ENCODE data around the gene DMD.

Gene DMD

DNA sequence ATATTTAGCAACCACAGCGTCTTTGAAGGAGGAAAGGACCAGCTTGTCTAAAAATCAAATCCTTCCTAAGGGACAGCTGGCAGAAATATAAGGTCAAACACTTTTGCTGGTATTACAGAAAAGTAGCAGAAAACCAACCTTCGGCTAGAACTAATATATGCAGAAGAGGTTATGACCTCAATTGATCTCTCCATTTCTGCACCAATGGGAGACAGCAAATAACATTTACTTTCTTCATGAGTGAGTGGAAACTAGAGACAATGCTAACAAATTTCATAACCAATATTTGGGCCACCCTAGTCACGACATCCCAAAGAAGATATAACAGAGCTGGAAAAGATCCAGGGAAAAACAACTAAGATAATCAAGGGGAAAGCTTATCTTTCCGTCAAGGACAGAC lies 1892.5 kb downstream of the DMD start:
- DNase-seq: no peak

DNA sequence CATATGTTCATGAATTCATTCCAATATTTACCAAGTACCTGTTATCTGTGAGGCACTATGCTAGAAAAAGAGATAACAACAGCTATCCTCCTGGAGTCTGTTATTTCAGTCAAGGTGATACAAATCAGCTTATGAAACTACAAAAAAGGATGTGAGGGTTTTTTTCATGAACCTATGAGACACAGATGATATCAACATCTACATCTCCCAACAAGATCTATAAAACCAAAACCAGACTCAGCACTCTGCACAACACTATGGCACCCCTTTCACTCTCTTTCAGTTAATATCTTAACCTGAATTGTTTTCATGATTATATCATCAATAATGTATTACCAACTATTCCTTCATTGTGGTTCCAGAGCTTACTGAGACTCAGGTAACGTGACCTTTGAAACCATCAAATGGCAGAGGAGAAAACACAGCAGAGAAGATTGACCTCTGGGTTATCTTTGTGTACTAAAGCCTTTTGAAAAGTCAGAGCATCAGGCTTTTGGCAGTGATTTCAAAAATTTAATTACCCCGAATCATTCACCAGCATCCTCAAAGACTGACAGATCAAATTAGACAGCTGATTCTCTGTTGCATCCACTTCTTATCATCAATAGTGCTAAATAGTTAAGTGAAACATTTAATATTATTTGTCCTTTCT lies 1894.9 kb downstream of the DMD start:
- no peak for DNase-seq

DNA sequence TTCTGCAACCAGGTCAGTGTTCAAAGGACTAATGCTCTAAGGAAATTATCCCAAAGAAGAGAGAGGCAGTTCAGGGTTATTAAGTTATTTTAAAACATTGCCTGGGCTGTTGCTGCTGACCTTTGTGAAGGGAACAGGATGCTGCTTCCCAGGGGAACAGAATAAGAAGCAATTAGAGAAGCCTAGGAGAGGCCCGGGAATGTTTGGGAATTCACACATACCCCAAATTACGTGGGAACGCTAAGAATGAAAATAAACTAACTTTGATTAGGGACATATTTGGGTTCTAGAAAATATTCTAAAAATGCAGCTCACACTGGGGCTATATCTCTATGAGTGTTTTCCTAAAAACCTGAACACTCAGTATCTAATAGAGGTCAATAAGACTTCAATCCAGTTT lies 1896.4 kb downstream of the DMD start:
- no peak for DNase-seq

DNA sequence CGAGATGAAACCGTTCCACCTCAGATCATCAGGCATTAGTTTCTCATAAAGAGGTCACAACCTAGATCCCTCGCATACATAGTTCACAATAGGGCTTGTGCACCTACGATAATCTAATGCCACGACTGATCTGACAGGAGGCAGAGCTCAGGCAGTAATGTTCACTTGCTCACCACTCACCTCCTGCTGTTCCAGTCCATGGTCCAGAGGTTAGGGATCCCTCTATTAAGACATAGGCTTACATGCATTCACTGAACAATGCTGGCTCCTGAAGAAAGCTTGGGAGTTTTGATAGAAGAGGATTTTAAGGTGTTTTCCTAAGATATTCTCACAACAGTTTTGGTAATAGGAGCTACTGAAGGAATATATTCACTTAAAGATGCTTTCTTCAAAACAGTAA lies 1903.4 kb downstream of the DMD start:
- DNase-seq: no peak

DNA sequence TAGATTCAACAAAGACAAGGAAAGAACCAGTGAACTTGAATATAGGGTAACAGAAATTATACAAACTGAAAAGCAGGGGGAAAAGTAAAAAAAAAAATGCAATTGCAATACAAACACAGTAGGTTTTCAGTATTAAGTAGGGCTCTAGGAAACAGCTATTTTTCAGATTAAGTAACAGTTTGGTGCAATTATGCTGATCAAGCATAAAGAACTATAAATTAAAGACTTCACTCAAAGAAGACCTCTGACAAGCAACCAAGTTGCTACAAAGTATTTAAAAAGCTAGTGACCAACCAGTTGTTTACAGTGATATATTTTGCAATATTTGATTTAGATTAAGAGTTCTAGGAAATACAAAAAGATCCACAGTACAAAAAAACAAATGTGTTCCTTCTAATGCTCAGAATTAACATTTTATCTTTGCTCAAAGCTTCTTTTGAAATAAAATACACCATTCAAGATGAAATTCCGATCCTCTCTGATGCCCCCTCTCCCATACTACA lies 1908.7 kb downstream of the DMD start:
- no peak for DNase-seq

DNA sequence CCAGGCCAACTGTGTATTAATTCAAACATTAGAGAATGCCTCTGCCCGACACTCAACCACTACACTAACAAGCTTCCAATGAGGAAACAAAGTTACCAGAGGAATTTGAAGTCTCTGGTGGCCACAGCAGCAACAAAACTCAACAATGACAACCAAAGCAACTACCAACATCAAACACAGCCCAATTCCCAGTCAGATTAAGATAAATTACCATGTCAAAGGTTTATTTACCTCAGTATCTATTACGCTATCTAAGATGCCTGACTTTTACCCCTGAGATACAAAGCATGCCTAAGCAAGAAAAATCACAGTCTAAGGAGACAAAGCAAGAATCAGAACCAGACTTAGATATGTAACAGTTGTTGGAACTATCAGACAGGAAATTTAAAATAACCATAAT lies 1909.4 kb downstream of the DMD start:
- no peak for DNase-seq

DNA sequence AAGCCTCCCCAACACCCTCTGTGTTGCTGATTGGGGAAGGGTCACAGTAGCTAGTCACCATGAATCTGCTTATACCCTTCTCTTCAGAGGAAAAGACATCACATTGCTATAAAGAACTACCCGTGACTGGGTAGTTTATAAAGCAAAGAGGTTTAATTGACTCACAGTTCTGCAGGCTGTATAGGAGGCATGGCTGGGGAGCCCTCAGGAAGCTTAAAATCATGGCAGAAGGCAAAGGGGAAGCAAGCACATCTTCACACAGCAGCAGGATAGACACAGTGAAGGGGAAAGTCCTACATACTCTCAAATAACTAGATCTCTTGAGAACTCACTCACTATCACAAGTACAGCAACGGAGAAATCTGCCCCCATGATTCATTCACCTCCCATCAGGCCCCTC lies 1910.1 kb downstream of the DMD start:
- no peak for DNase-seq

DNA sequence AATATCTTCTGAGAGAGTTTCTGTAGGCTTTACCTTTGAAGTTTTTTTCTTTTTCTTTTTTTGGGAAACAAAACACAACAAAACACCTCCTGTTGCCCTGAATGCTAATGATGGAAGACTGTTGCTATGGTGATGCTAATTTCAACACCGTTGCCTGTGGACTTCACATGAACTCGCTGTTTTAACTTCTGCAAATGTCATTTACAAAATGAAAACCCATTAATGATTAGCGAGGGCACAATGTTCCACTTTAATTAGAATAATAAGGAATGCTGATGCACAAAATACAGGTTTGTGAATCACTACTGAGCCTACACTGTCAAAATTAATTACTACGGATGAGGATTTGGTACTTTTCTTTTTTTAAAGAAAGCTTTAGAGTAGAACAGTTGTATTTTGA lies 1912.4 kb downstream of the DMD start:
- no peak for DNase-seq

DNA sequence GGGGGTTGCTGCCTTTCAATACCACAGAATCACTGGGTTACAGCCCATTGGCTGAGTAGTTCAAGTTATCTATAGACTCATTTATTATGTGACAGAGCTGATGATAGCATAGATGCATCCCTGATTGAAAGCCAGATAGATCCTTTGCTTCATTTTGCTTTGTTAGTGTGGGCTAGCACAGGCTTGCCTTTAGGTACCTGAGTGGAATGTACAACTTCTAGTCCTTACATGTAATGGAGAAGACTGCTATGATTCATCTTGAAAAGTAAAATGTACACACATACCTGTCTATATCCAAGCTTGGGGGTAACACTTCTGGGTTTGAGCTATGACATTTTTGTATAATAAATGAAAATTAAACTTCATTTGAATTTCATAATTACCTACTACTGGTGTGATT lies 1913.5 kb downstream of the DMD start:
- DNase-seq: no peak

DNA sequence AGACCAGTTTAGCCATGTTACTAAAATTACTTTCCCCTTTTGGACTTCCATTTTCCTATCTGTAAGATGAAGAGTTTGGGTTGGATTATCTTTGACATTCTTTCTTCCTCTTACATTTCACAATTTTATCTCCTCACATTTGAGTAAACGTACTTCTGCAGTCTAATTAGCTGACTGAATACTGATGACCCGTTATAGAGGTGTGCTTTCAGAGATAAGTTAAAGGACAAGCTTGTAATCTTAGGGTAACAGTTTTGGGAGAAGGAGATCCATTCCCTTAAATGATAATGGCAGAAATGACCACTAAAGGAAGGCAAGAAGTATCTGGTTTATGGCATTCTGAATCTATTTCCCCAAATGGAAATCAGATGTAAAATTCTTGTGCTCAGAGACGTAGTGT lies 1916.9 kb downstream of the DMD start:
- no peak for DNase-seq

DNA sequence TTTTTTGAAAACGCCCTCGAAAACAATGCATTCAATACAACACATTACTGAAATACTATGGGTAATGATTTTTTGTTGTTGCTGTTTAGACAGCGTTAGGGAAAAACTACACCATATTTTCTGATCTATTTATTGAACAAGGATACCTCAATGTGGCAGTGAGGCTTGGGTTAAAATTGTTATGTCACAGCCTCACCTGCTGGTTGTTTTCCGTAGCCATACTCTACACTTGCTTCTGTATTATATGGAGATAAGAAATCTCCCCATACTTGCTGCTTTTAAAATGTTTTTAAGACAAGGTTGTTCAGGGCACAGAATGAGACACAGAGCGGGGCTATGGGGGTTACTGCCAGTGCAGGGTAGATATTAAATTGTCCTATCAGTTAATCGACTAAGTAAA lies 1917.9 kb downstream of the DMD start:
- DNase-seq: no peak

DNA sequence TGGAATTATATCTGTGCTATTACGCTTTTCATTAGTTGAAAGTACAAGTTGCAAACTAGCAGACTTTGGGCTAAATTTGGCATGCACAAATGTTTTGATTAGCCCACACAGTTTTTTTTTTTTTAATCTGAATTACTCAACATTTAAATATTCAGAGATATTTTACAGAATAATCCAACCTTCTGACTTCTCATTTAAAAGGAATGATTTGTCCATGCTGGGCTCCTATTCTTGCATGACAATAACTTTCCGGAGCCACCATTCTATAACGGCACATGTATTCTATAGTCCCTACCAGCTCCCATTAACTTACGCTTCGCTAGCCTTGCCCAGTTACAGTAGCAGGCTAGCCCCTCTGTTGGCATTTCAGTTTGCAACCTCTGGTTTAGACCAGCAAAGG lies 1920.2 kb downstream of the DMD start:
- DNase-seq: no peak

DNA sequence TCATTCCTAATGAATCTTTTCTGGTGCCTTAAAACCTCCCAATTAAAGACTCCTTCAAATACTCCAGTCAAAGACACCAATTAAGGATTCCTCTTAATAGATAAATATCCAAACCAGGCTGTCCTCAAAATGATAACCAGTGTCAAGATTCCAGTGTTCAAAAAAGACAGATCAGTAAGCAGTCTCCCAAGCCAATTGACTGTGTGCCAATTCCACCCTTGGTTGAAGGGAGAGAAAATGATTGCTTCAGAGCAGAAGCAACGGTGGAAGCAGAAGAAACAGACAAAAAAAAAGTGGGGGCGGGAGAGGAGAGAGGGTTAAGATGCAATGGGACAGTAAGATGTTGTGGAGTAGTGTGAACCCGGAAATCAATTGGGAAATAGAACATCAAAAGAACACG lies 1923.5 kb downstream of the DMD start:
- no peak for DNase-seq

DNA sequence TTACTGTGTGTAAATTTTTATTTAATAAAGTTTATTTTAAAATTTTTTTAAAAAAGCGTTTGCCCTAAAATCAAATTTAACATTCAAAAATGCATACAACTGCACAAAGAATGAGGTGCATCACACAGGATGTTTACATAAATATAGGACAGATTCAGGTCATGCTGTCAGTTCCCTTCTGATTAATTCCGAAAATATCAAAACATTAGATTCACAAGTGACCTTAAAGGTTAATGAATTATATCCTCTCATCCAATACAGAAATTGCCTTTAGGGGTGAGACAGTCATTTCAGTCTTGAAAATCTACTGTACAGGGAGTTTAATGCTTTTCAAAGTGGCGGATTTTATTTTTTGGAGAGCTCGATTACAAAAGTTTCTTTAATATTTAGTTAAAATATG lies 1930.8 kb downstream of the DMD start:
- DNase-seq: no peak

DNA sequence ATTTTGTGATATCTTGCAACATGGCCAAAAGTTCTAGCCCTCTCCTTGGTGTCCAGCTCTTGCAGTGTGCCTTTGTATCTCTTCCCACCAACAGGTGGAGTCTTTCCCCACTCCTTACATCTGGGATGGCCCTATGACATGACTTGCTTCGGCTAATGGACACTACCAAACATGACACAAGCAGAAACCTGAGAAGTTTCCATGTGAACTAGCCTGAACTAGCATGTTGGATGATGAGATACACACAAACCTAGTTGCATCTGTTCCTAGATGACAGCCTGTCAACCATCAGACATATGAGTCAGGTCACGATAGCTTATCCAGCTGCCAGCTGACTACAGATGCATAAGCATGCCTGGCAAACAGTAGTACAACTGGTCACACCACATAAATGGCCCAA lies 1932.0 kb downstream of the DMD start:
- no peak for DNase-seq

DNA sequence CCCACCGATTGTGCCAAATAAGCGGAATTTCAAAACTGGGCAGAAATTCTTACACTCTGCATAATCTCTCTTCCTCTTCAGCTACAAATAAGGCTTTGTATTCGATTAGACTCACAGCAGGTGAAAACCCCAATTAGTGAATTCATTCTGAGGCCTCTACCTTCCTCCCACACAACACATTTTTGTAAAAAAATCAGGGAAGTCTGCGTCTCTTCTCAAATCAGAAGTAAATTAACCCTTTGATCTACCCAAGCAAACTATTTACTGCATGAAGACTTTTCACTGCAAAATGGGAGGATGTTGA lies 1938.9 kb downstream of the DMD start:
- no peak for DNase-seq

DNA sequence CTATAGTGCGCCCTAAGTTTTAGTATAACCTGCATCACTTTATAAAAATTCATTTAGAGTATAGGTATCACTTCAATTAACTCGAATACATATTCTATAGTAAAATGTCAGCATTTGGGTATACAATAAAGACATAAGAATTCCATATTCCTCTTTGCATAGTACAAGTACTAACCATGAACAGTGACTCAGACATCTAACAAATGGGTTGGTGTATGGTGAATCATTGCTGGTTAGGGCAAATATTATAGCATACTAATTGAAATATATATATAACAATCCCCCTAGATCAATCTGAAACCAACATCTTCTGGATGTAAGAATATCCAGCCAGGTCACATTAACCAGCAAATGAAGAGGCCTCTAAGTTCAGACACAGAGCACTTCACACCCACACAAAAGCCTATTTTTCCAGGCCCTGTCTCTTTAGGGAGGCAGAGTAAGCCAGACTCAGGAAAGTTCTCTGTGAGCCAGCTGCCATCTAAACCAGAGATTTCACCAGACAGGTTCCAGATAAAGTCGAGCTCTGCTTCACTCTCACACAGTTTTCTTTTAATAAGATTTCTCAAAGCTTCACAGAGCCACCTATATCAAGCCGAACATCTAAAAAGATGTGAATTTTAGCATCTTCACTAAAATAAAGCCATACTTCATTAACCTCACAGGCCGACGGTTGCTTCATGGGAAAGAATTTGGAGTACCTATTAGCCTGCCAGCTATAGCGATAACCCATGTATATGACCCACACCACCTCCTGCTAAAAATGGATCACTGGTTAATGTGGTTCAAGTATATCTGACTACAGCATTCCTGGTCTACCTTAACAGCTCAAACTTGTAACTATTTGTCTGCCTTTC lies 1939.5 kb downstream of the DMD start:
- DNase-seq: no peak

DNA sequence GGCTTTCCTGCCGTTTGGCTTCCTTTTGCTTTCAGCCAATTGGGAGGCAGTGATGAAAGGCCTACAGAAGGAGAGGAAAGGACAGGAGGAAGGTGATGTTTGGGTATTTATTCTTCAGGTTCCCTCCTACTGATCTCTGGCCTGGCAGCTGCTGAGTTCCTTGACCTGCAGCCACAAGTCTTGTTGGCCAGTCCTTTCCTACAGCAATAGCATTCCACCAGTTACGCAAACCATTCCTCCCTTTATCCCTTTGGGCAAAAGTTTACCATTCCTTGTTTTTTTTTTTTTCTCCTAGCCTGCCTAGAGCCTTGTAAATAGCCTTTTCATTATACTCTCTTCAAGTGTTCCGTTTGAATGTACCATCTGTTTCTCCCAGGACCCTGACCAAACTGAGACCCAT lies 1941.4 kb downstream of the DMD start:
- DNase-seq: no peak

DNA sequence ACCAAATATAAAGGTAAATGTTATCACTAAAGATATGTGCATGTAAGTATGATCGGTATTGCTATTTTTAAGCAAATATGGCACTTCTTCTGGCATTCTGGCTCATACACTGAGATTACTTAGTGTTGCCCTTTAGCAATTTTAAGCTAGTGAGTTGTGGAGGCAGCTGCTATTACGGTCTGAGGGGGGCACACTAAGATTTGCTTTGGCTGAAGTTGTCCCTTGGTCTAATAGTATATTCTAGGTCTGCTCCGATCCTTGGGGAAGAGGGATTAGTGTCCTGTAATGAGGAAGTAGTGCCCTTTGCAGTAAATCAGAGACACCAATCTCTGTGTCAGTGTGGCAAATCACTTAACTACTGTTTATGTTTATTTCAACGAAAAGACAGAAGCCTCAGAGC lies 1943.0 kb downstream of the DMD start:
- no peak for DNase-seq

DNA sequence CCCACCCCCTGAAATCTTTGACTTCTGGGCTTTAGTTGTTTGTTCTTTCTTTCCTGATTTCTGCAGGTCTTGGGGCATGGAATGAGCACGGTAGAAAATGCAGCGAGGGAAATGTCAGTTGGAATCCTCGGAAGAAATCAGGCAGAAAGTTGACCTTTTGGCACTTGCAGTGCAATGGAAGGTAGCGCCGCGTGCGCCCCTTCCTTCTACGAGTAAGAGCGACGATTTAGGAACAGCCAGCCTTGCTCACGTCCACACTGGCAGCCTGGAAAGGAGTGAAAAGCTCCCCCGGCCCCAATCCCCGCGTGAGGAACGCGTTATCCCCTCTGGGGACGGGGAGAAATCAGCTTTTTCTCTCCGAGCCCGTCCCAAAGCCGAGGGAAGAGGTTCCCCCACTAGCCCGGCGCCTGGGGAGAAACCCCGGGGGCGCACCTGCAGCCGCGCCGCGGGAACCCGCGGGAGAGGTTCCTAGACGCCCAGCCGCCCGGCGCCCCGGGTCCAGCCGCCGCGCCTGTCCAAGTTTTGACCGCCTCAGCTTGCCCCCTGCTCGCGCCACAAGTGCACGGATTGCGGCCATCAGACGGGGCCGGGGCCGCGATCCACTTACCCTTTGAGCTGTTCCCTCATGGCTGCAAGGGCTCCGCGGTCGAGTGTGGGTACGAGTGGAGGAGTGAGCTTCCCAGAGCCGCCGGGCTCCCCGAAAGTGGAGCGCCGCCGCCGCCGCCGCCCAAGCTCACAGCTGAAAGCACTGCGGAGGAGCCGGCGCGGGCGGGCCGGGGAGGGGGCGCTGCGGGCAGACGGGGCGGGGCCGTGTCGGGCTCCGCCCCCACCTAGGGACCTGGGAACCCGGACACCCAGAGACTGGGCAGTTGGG lies 1944.9 kb downstream of the DMD start:
- no peak for DNase-seq

DNA sequence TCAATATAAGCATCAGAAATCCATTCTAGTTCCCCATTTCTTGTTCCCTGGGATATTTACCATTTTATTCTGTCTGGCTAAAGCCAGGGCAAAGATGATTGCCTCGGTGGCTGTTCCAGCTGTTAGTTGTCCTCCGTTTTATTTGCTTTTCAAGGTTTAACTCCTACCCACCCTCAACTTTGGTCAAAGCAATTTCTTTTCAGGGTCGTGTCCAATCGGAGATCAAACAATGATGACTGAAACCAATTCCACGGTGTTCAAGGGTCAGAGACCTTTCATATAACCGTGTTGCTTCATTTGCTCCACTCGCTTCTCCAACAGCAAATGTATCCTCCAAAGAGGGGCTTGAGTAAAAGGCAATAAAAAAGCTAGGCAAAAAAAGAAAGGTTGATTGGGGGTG lies 1946.0 kb downstream of the DMD start:
- DNase-seq: no peak

DNA sequence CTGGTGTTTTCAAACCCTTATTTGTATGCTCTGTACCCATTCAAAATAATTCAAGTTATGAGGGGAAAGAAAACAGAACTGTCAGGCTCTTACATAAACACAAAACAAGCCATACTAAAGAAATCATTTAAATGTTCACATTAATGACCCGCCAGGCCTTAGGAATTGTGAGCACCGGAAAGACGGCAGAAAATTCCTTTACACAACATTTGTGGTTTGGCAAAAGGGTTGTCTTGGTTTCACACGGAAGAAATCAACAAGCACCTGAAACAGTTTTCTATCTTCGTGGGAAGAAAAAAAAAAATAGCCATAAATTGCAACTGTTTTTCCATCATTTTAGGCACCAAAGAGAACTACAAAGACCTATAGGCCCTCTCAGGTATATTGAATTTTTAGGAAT lies 1951.0 kb downstream of the DMD start:
- DNase-seq: no peak

DNA sequence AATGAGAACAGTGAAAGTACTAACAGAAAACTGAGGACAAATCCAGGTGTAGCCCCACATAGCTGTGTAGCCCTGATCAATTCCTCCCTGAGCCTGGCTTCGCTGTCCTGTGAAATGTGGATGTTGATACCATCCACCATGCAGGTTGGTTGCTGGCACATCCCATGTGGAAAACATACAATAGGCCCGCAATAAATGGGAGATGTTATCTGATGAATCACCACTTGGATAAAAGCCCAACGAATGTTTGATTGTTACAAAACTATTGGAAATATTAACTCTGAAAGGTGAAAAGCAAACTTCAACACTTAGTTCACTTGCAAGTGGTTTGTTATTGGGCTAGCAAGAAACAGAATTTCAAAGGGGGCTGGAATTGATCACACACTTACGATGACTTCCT lies 1953.2 kb downstream of the DMD start:
- no peak for DNase-seq

Measured in NCI-H2081 treated with DMSO at 0.1 percent for 48 hours (cell line).